GM21529 (cell line): ENCODE results near the gene CRB2.

ENCODE experiments used
- ATAC-seq: cut with Tn5 transposase; IDR thresholded peaks from one replicate; pipeline ENCODE4 v1.9.1; 2021; ENCODE audit not compliant: unreplicated experiment

CRB2 gene

GRCh38 chr9:123419721-123420591, 64.0 kb downstream of the CRB2 start:
- no peak for ATAC-seq

GRCh38 chr9:123420592-123421111, 64.7 kb downstream of the CRB2 start:
- no peak for ATAC-seq

- ATAC-seq: no peak
Observed at GRCh38 chr9:123421186-123421585, 65.2 kb downstream of the CRB2 start.

GRCh38 chr9:123421801-123422455, 65.9 kb downstream of the CRB2 start:
- ATAC-seq: no peak

GRCh38 chr9:123422635-123423310, 66.8 kb downstream of the CRB2 start:
- ATAC-seq: no peak

- ATAC-seq: no peak
Observed at GRCh38 chr9:123423311-123423640, 67.3 kb downstream of the CRB2 start.

GRCh38 chr9:123424131-123424530, 68.1 kb downstream of the CRB2 start:
- ATAC-seq: no peak

GRCh38 chr9:123424552-123425225, 68.7 kb downstream of the CRB2 start:
- no peak for ATAC-seq

GRCh38 chr9:123425261-123425821, 69.3 kb downstream of the CRB2 start:
- no peak for ATAC-seq

GRCh38 chr9:123425836-123426365, 69.9 kb downstream of the CRB2 start:
- ATAC-seq: no peak

- peak; percentile 58 for ATAC-seq
Observed at GRCh38 chr9:123426406-123426805, 70.4 kb downstream of the CRB2 start.
